Erythroblast (primary cell): ENCODE results near the gene NAPEPLD.
A peak's percentile ranks its signal among the peaks of the same experiment; 100 is the strongest.

Experiments used
- GATA1 ChIP-seq: IDR thresholded peaks from 2 replicates; pipeline ENCODE4 v1.6.1; 2011; ENCODE audit warnings: low read depth, mild to moderate bottlenecking, control low read depth, low read length, moderate library complexity
- POLR2A ChIP-seq: IDR thresholded peaks from 2 replicates; pipeline ENCODE4 v1.6.1; 2011; ENCODE audit warnings: mild to moderate bottlenecking, low read length

GRCh38 chr7:103148994-103149807, at the start of gene NAPEPLD:
- TF ChIP-seq POLR2A (peak; percentile 89), GATA1 (no peak)
